Kidney (tissue), 14 donors: ENCODE results near the gene PAEP. TPM values are rescaled to one million over a fixed set of nuclear protein-coding genes. Genes with fewer than 3 reads are reported as not detected.

ENCODE experiments used
- DNase-seq, 5 donors: peaks; one replicate each; pipeline ENCODE4 v3.0.0-alpha.2; 2013 to 2020
- FAIRE-seq: peaks from 2 replicates; lab custom pipeline; 2012; peaks lifted over from hg19 to GRCh38; lab: Jason Lieb, UNC
- H3K27ac ChIP-seq, 2 donors: one replicate each; pipeline ENCODE4 v1.7.0; 2013; ENCODE audit warnings: low read depth in 2 of 2, low read length in 2 of 2, inconsistent platforms in 1 of 2
- H3K27me3 ChIP-seq: one replicate; pipeline ENCODE4 v1.7.1; 2013; ENCODE audit warnings: low read length, inconsistent platforms; ENCODE audit not compliant: control insufficient read depth, insufficient read depth
- H3K36me3 ChIP-seq, 3 donors: one replicate each; pipeline versions ENCODE4 v1.7.0 to v1.7.1; 2013; ENCODE audit warnings: low read length in 3 of 3, control low read depth in 1 of 3, inconsistent platforms in 1 of 3; ENCODE audit not compliant: insufficient read depth in 3 of 3, control insufficient read depth in 2 of 3
- H3K4me1 ChIP-seq, 3 donors: one replicate each; pipeline versions ENCODE4 v1.7.0 to v1.7.1; 2013; ENCODE audit warnings: low read length in 3 of 3, inconsistent platforms in 1 of 3, low read depth in 1 of 3; ENCODE audit not compliant: control insufficient read depth in 2 of 3, insufficient read depth in 2 of 3
- H3K4me3 ChIP-seq, 3 donors: one replicate each; pipeline versions ENCODE4 v1.7.0 to v1.8.1; 2013; ENCODE audit warnings: low read length in 3 of 3, control low read depth in 1 of 3, inconsistent platforms in 1 of 3
- H3K9ac ChIP-seq, 3 donors: one replicate each; pipeline versions ENCODE4 v1.7.0 to v1.7.1; 2013; ENCODE audit warnings: low read length in 3 of 3, control low read depth in 1 of 3, inconsistent platforms in 1 of 3
- H3K9me3 ChIP-seq, 3 donors: one replicate each; pipeline versions ENCODE4 v1.7.0 to v1.7.1; 2013; ENCODE audit warnings: low read length in 3 of 3, control low read depth in 1 of 3, inconsistent platforms in 1 of 3; ENCODE audit not compliant: control insufficient read depth in 2 of 3, insufficient read depth in 1 of 3
- intact Hi-C: fragments of 100-400 bp; cut with DNase I; formaldehyde crosslinking; loops from one replicate; pipeline ENCODE4 v1.11.1; 2022
- polyA plus RNA-seq: library from polyadenylated mRNA; stranded (reverse); fragments of 350-450 nt; fragmentation: Illumina TruSeq; extraction: RNeasy Lipid Tissue Mini Kit (QIAGEN cat#74804); gene quantifications from one replicate; pipeline ENCODE4 v1.2.3, GENCODE V29; 2014; ENCODE audit warnings: low read depth, low replicate concordance; ENCODE audit not compliant: insufficient read depth
- total RNA-seq: library from RNA; stranded (reverse); fragmentation: NEBNext Ultra II Directional; extraction: Animal tissue kit (Norgen Biotek cat#: 25700); gene quantifications from one replicate; pipeline ENCODE4 v1.2.1, GENCODE V29; 2021
- TF ChIP-seq, protein P1 (sequence below): IDR thresholded peaks from 3 replicates; pipeline ENCODE4 v1.5.1; 2012; ENCODE audit warnings: mild to moderate bottlenecking, moderate library complexity, borderline replicate concordance; ENCODE audit not compliant: insufficient read depth; ENCODE audit errors: extremely low read depth
- donor health status: control.
- donor health status: control.
- donor health status: control.
- donor health status: control.
- donor health status: control.
- donor health status: DM: yes; HTN: yes; CAD: no.
- donor health status: Normal renal cell carcinoma (clear cell type).

The PAEP gene
- total and polyA plus RNA-seq, 2 donors from 2014 or later, result not detected

DNA sequence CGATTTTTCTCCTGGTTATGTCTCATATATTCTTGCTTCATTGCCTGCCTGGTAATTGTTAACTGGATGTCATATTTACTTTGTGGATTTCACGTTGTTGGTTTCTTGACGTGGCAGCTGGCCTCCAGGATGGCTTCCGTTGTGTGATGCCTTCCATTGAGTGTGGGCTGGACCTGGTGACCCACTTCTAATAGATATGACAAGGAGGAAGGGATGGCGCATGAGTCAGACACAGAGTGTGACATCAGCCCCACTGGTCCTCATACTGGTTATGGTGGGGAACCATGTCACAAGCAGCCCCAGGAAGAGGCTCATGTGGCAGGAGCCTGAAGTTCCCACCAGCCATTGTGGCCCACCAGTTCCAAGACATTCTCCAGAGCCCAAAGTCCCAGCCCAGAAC is 6.4 kb upstream of the PAEP start:
- Histone ChIP-seq H3K4me3 (no peak overlapping the region), H3K9me3 (no peaks in the 10 kb centered on the region), H3K9ac (no peak overlapping the region), H3K4me1 (no peaks in the 10 kb centered on the region), H3K27ac (no peak overlapping the region), H3K36me3 (no peaks in the 10 kb centered on the region), H3K27me3 (no peaks in the 10 kb centered on the region)
- FAIRE-seq (no peak), DNase-seq (no peak)
- intact Hi-C loops, result no loop called here
- TF ChIP-seq, protein P1, sequence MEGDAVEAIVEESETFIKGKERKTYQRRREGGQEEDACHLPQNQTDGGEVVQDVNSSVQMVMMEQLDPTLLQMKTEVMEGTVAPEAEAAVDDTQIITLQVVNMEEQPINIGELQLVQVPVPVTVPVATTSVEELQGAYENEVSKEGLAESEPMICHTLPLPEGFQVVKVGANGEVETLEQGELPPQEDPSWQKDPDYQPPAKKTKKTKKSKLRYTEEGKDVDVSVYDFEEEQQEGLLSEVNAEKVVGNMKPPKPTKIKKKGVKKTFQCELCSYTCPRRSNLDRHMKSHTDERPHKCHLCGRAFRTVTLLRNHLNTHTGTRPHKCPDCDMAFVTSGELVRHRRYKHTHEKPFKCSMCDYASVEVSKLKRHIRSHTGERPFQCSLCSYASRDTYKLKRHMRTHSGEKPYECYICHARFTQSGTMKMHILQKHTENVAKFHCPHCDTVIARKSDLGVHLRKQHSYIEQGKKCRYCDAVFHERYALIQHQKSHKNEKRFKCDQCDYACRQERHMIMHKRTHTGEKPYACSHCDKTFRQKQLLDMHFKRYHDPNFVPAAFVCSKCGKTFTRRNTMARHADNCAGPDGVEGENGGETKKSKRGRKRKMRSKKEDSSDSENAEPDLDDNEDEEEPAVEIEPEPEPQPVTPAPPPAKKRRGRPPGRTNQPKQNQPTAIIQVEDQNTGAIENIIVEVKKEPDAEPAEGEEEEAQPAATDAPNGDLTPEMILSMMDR, result no peak

DNA sequence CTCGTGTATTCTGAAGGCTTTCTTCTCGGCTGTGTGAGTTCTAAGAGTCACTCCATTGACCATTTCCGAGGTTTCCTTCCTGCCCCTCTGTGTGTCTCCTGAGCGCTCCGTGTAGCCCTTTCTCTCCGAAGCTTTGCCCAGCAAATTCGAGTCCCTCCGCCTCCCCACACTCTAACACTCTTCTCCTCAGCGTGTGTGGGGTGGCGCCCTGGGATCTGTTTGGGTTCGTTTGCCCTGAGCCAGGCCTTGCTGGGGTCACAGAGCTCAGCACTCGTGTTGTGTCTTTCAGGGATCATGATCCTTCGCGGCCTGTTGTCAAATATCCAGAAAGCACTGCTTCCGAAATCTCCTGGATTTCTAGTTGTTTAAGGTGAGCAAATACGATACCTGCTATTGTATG is 5.6 kb upstream of the PAEP start:
- Histone ChIP-seq H3K27me3 (no peaks in the 10 kb centered on the region), H3K27ac (no peak overlapping the region), H3K4me1 (no peaks in the 10 kb centered on the region), H3K9me3 (no peaks in the 10 kb centered on the region), H3K36me3 (no peaks in the 10 kb centered on the region), H3K9ac (no peak overlapping the region), H3K4me3 (no peak overlapping the region)
- TF ChIP-seq, protein P1, result no peak
- intact Hi-C loops, result no loop called here
- no peak for FAIRE-seq
- DNase-seq, result no peak

DNA sequence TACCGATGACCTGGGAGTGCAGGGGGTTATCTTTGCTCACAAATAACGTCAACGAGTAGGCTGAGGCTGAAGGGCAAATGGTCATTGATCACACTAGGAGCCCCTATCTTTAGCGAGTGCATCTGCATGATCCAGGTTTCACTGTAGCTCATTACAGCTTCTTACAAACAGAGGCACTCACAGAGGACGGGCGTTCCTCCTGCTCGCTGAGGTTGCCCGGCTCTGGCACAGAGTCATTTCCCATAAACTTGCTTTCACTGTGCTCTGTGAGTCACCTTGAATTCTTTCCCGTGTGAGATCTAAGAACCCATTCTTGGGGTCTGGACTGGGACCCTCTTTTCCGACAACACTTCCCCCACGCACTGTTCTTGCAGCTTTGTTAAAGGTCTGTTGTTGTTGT is 1.9 kb upstream of the PAEP start:
- intact Hi-C loops, result no loop called here
- Histone ChIP-seq H3K9me3 (no peaks in the 10 kb centered on the region), H3K27me3 (no peaks in the 10 kb centered on the region), H3K4me1 (no peaks in the 10 kb centered on the region), H3K27ac (no peak overlapping the region), H3K9ac (no peak overlapping the region), H3K4me3 (no peak overlapping the region), H3K36me3 (no peaks in the 10 kb centered on the region)
- DNase-seq, result no peak
- TF ChIP-seq, protein P1, result no peak
- no peak for FAIRE-seq

DNA sequence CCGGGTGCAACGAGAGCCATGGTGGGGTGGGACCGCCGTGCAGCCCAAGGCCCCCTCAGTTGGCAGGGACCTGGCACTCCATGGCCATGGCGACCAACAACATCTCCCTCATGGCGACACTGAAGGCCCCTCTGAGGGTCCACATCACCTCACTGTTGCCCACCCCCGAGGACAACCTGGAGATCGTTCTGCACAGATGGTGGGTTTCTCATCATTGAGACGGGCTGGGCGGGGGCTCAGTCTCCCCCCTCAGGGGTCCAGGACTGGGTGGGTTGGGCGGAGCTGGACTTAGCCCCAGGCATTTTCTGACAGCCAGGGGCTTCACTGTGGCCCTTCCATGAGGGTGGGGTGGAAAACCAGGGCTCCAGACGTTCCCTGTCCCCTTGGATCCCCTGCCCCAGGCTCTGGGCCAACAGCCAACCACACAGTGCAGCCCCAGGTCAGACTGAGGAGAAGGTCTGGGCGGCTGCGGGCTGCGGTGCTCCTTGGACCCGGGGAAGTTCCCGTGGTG is 734 bp downstream of the PAEP start:
- TF ChIP-seq, protein P1, result no peak
- intact Hi-C loops, result no loop called here

More for the DNA sequence above, 734 bp downstream of the PAEP start:
- no peak for FAIRE-seq
- Histone ChIP-seq H3K27ac (no peak overlapping the region), H3K9ac (no peak overlapping the region), H3K4me1 (no peaks in the 10 kb centered on the region), H3K36me3 (no peaks in the 10 kb centered on the region), H3K27me3 (no peaks in the 10 kb centered on the region), H3K9me3 (no peaks in the 10 kb centered on the region), H3K4me3 (no peak overlapping the region)
- DNase-seq, result no peak
